K562 (cell line): ENCODE data around the gene REEP6. TPM values are rescaled to one million over a fixed set of nuclear protein-coding genes. Genes with fewer than 3 reads are reported as not detected.

ENCODE experiments used
- DNMT1 ChIP-seq: fragments of 450-650 bp; IDR thresholded peaks from 2 replicates; pipeline ENCODE4 v1.6.1; 2016; ENCODE audit warnings: antibody characterized with exemption, mild to moderate bottlenecking
- ELF1 ChIP-seq: fragments of 200-800 bp; sonication (Bioruptor generic); IDR thresholded peaks from 2 replicates; pipeline ENCODE4 v1.6.1; 2016; ENCODE audit warnings: missing genetic modification characterization, missing compliant biosample characterization
- GATA2 ChIP-seq: sonication (generic); formaldehyde crosslinking; IDR thresholded peaks from 2 replicates; pipeline ENCODE4 v1.4.0; 2020; ENCODE audit warnings: mild to moderate bottlenecking, missing genetic modification reagents
- NR2C2 ChIP-seq, 2 experiments: fragments of 200-800 bp in 1 of 2; sonication (Bioruptor generic) in 1 of 2; sonication (generic) in 1 of 2; formaldehyde crosslinking in 1 of 2; IDR thresholded peaks; 2 replicates each; pipeline versions ENCODE4 v1.6.1 to v1.8.0; 2016 to 2022; ENCODE audit warnings: mild to moderate bottlenecking in 1 of 2, missing compliant biosample characterization in 1 of 2, missing genetic modification characterization in 1 of 2, missing genetic modification reagents in 1 of 2
- POU5F1 ChIP-seq: fragments of 150-350 bp; IDR thresholded peaks from 2 replicates; pipeline ENCODE4 v1.6.1; 2014; ENCODE audit warnings: borderline replicate concordance, low read length, low read depth, mild to moderate bottlenecking; ENCODE audit not compliant: partially characterized antibody
- RBM39 ChIP-seq: fragments of 200-400 bp; formaldehyde crosslinking; optimal IDR thresholded peaks from 2 replicates; pipeline ENCODE3; 2018; ENCODE audit warnings: low read depth, low read length
- SMAD3 ChIP-seq: fragments of 450-650 bp; formaldehyde crosslinking; conservative IDR thresholded peaks from 2 replicates; pipeline ENCODE4 v1.4.0; 2020; ENCODE audit warnings: mild to moderate bottlenecking
- STAG1 ChIP-seq: sonication (generic); formaldehyde crosslinking; IDR thresholded peaks from 2 replicates; pipeline ENCODE4 v1.5.0; 2020; ENCODE audit warnings: missing genetic modification reagents, borderline replicate concordance
- TEAD1 ChIP-seq, 2 experiments: fragments of 450-650 bp in 1 of 2; sonication (generic) in 1 of 2; formaldehyde crosslinking; IDR thresholded peaks; 2 replicates each; pipeline versions ENCODE4 v1.4.0 to v1.8.0; 2020 to 2022; ENCODE audit warnings: mild to moderate bottlenecking in 2 of 2, missing genetic modification reagents in 1 of 2
- ZNF212 ChIP-seq: fragments of 450-650 bp; formaldehyde crosslinking; IDR thresholded peaks from 2 replicates; pipeline ENCODE4 v1.4.0; 2020; ENCODE audit warnings: mild to moderate bottlenecking
- ZNF253 ChIP-seq: fragments of 250-450 bp; sonication (Bioruptor Pico); conservative IDR thresholded peaks from 2 replicates; pipeline ENCODE4 v1.6.1; 2021; ENCODE audit warnings: mild to moderate bottlenecking
- ZNF431 ChIP-seq: sonication (generic); formaldehyde crosslinking; IDR thresholded peaks from 2 replicates; pipeline ENCODE4 v1.8.0; 2022; ENCODE audit warnings: mild to moderate bottlenecking, missing genetic modification reagents
- ZSCAN32 ChIP-seq: fragments of 450-650 bp; formaldehyde crosslinking; IDR thresholded peaks from 2 replicates; pipeline ENCODE4 v1.4.0; 2020; ENCODE audit warnings: mild to moderate bottlenecking, moderate library complexity
- ZZZ3 ChIP-seq: fragments of 450-650 bp; IDR thresholded peaks from 2 replicates; pipeline ENCODE4 v1.6.1; 2016; ENCODE audit warnings: antibody characterized with exemption, mild to moderate bottlenecking, moderate library complexity
- polyA plus RNA-seq, 8 experiments: library from polyadenylated mRNA; depleted of rRNA in 4 of 8; stranded (reverse) in 5 of 8; unstranded in 3 of 8; fragments of >200 nt; fragmentation: Nextera tagmentation in 2 of 8; fragmentation: Illumina TruSeq in 1 of 8; extraction: Ambion mirVana in 2 of 8; extraction: Trizol in 1 of 8; gene quantifications; 2 replicates each; pipeline versions ENCODE4 v1.2.1 to v1.2.3, GENCODE V29; 2011 to 2014; ENCODE audit warnings: inconsistent platforms in 1 of 8, missing spikeins in 1 of 8
- total RNA-seq, 7 experiments: library from RNA; depleted of rRNA in 6 of 7; stranded (reverse); fragments of >200 nt in 6 of 7; fragmentation: Illumina TruSeq in 2 of 7; extraction: Trizol in 2 of 7; gene quantifications; 2 replicates each; pipeline versions ENCODE4 v1.2.1 to v1.2.3, GENCODE V29; 2011 to 2021; ENCODE audit warnings: low replicate concordance in 1 of 7
- TF ChIP-seq, protein P1 (sequence below): fragments of 450-650 bp; IDR thresholded peaks from 2 replicates; pipeline ENCODE4 v1.7.1; 2018; ENCODE audit warnings: mild to moderate bottlenecking, low read depth; ENCODE audit not compliant: partially characterized antibody
- TF ChIP-seq, protein P2 (sequence below): fragments of 450-650 bp; IDR thresholded peaks from 2 replicates; pipeline ENCODE4 v1.6.1; 2018; ENCODE audit warnings: mild to moderate bottlenecking, low read depth; ENCODE audit not compliant: partially characterized antibody
- TF ChIP-seq, protein P3 (sequence below), 2 experiments: fragments of 450-650 bp; IDR thresholded peaks; 2 replicates each; pipeline ENCODE4 v1.6.1; 2016
- TF ChIP-seq, protein P4 (sequence below): fragments of 250-450 bp; sonication (Bioruptor Pico); IDR thresholded peaks from 2 replicates; pipeline ENCODE4 v1.5.0; 2022; ENCODE audit warnings: mild to moderate bottlenecking

The REEP6 gene
- total and polyA plus RNA-seq, 9 of the 15 experiments (the other 6 are each of a cell fraction or from before 2014, with no cell fraction given): 1.2 to 64.2 (median 12.7) TPM

DNA sequence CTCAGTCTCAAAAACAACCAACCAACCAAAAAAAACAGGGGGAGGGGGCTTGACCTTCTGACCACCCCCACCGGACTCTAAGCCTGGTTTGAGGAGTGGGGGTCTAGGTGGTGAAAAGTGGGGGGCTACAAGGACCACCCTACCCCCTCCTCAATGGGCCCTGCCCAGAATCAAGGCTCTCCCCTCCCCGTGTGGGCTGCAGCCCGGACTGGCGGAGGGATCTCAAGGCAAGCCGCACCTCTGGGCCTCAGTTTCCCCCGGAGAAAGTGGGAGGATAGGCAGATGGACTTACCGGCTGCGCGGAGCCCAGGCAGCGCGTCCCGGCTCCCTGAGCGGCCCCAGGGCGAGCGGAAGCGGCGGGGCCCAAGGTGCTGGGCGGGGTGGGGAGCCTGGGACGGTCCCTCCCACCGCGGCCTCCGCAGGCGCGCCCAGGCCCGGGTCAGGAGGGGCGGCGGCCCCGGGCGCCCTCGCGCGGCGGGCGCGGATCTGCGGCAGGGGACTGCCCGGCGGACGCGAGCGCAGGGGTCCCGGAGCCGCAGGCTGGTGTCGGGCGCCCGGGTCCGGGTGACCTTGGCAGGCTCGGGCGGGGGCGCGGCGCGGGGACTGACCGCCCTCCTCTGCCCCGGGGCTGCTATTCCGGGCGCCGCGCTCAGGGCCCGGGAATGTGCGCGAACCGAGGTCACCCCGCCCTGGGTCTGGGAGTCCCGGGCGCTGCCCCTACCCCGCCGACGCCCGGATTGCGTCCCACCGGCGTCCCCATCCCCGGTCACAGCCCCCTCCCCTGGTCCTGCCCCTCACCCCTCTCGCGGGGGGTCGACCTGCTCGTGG lies 21.9 kb downstream of the REEP6 start, which contains the start of gene ADAMTSL5 (continued):
- no peak for TF ChIP-seq ZNF431
- TF ChIP-seq NR2C2 (CRISPR knock-in tag; IDR thresholded peaks at IDR 0.05): no peak
- TF ChIP-seq NR2C2 (tag; IDR thresholded peaks at IDR 0.05): no peak; the same call in none of the 2 replicates
- no peak for TF ChIP-seq STAG1 (CRISPR knock-in tag)
- no peak for TF ChIP-seq GATA2
- TF ChIP-seq SMAD3: no peak
- no peak for TF ChIP-seq ZZZ3
- TF ChIP-seq RBM39: no peak
- TF ChIP-seq, protein P1, sequence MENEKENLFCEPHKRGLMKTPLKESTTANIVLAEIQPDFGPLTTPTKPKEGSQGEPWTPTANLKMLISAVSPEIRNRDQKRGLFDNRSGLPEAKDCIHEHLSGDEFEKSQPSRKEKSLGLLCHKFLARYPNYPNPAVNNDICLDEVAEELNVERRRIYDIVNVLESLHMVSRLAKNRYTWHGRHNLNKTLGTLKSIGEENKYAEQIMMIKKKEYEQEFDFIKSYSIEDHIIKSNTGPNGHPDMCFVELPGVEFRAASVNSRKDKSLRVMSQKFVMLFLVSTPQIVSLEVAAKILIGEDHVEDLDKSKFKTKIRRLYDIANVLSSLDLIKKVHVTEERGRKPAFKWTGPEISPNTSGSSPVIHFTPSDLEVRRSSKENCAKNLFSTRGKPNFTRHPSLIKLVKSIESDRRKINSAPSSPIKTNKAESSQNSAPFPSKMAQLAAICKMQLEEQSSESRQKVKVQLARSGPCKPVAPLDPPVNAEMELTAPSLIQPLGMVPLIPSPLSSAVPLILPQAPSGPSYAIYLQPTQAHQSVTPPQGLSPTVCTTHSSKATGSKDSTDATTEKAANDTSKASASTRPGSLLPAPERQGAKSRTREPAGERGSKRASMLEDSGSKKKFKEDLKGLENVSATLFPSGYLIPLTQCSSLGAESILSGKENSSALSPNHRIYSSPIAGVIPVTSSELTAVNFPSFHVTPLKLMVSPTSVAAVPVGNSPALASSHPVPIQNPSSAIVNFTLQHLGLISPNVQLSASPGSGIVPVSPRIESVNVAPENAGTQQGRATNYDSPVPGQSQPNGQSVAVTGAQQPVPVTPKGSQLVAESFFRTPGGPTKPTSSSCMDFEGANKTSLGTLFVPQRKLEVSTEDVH: no peak
- no peak; a peak in 1 of 4 replicates for TF ChIP-seq TEAD1 (CRISPR knock-in tag; IDR thresholded peaks at IDR 0.05)
- no peak for TF ChIP-seq DNMT1
- TF ChIP-seq ZNF253 (CRISPR knock-in tag): no peak
- peak; percentile 63 for TF ChIP-seq ELF1
- TF ChIP-seq, protein P2, sequence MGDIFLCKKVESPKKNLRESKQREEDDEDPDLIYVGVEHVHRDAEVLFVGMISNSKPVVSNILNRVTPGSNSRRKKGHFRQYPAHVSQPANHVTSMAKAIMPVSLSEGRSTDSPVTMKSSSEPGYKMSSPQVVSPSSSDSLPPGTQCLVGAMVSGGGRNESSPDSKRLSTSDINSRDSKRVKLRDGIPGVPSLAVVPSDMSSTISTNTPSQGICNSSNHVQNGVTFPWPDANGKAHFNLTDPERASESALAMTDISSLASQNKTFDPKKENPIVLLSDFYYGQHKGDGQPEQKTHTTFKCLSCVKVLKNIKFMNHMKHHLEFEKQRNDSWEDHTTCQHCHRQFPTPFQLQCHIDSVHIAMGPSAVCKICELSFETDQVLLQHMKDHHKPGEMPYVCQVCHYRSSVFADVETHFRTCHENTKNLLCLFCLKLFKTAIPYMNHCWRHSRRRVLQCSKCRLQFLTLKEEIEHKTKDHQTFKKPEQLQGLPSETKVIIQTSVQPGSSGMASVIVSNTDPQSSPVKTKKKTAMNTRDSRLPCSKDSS: no peak
- TF ChIP-seq POU5F1: no peak
- TF ChIP-seq, protein P3, sequence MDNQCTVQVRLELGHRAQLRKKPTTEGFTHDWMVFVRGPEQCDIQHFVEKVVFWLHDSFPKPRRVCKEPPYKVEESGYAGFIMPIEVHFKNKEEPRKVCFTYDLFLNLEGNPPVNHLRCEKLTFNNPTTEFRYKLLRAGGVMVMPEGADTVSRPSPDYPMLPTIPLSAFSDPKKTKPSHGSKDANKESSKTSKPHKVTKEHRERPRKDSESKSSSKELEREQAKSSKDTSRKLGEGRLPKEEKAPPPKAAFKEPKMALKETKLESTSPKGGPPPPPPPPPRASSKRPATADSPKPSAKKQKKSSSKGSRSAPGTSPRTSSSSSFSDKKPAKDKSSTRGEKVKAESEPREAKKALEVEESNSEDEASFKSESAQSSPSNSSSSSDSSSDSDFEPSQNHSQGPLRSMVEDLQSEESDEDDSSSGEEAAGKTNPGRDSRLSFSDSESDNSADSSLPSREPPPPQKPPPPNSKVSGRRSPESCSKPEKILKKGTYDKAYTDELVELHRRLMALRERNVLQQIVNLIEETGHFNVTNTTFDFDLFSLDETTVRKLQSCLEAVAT (IDR thresholded peaks at IDR 0.05): no peak
- 0 out of 2 replicates have a peak, but pooled peaks have one; percentile 16 for TF ChIP-seq ZSCAN32 (CRISPR knock-in tag)
- no peak for TF ChIP-seq ZNF212 (CRISPR knock-in tag)
- TF ChIP-seq, protein P4, sequence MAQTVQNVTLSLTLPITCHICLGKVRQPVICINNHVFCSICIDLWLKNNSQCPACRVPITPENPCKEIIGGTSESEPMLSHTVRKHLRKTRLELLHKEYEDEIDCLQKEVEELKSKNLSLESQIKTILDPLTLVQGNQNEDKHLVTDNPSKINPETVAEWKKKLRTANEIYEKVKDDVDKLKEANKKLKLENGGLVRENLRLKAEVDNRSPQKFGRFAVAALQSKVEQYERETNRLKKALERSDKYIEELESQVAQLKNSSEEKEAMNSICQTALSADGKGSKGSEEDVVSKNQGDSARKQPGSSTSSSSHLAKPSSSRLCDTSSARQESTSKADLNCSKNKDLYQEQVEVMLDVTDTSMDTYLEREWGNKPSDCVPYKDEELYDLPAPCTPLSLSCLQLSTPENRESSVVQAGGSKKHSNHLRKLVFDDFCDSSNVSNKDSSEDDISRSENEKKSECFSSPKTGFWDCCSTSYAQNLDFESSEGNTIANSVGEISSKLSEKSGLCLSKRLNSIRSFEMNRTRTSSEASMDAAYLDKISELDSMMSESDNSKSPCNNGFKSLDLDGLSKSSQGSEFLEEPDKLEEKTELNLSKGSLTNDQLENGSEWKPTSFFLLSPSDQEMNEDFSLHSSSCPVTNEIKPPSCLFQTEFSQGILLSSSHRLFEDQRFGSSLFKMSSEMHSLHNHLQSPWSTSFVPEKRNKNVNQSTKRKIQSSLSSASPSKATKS (CRISPR knock-in tag): no peak
